Keratinocyte (primary cell): ENCODE data around the gene TNIP2. TPM values are rescaled to one million over a fixed set of nuclear protein-coding genes. Genes with fewer than 3 reads are reported as not detected.

ENCODE experiments used
- DNase-seq: peaks from one replicate; pipeline ENCODE4 v3.0.0-alpha.2; 2011; ENCODE audit warnings: low read depth, missing footprints, low spot score
- FAIRE-seq: peaks from 2 replicates; lab custom pipeline; 2011; peaks lifted over from hg19 to GRCh38; lab: Jason Lieb, UNC
- H2AFZ ChIP-seq: 2 replicates; pipeline ENCODE4 v1.6.0; 2012; ENCODE audit warnings: low read length, control low read depth, inconsistent platforms; ENCODE audit not compliant: control insufficient read depth
- H3K27ac ChIP-seq: 2 replicates; pipeline ENCODE4 v1.5.1; 2011; ENCODE audit warnings: low read length; ENCODE audit not compliant: control insufficient read depth, insufficient read depth
- H3K27me3 ChIP-seq: 3 replicates; pipeline ENCODE4 v1.6.0; 2011; ENCODE audit warnings: low read length; ENCODE audit not compliant: control insufficient read depth, insufficient read depth; ENCODE audit errors: extremely low read depth
- H3K36me3 ChIP-seq, 2 experiments: 2 replicates in 1 of 2; 3 replicates in 1 of 2; pipeline ENCODE4 v1.5.1; 2011; ENCODE audit warnings: low read length in 2 of 2, mild to moderate bottlenecking in 1 of 2; ENCODE audit not compliant: control insufficient read depth in 2 of 2, insufficient read depth in 2 of 2; ENCODE audit errors: extremely low read depth in 1 of 2
- H3K4me1 ChIP-seq: 3 replicates; pipeline ENCODE4 v1.5.1; 2011; ENCODE audit warnings: low read length; ENCODE audit not compliant: control insufficient read depth, insufficient read depth; ENCODE audit errors: extremely low read depth
- H3K4me2 ChIP-seq: 3 replicates; pipeline ENCODE4 v1.6.0; 2011; ENCODE audit warnings: low read depth, low read length; ENCODE audit not compliant: control insufficient read depth, insufficient read depth; ENCODE audit errors: extremely low read depth
- H3K4me3 ChIP-seq, 3 experiments: fragments of 200-600 bp in 1 of 3; sonication (generic) in 1 of 3; 2 replicates in 2 of 3; 3 replicates in 1 of 3; pipeline ENCODE4 v1.5.1; 2011 to 2016; ENCODE audit warnings: low read length in 3 of 3, mild to moderate bottlenecking in 3 of 3, control low read depth in 2 of 3, inconsistent platforms in 1 of 3, low read depth in 1 of 3, mixed read lengths in 1 of 3, mixed run types in 1 of 3, moderate library complexity in 1 of 3; ENCODE audit not compliant: control insufficient read depth in 2 of 3, insufficient read depth in 2 of 3; ENCODE audit errors: extremely low read depth in 1 of 3
- H3K79me2 ChIP-seq: 2 replicates; pipeline ENCODE4 v1.6.0; 2012; ENCODE audit warnings: low read length; ENCODE audit not compliant: control insufficient read depth, insufficient read depth
- H3K9ac ChIP-seq: 3 replicates; pipeline ENCODE4 v1.6.0; 2011; ENCODE audit warnings: low read length; ENCODE audit not compliant: control insufficient read depth, insufficient read depth; ENCODE audit errors: extremely low read depth
- H3K9me1 ChIP-seq: 3 replicates; pipeline ENCODE4 v1.6.0; 2011; ENCODE audit warnings: low read length; ENCODE audit not compliant: control insufficient read depth, insufficient read depth; ENCODE audit errors: extremely low read depth
- H3K9me3 ChIP-seq: 2 replicates; pipeline ENCODE4 v1.5.1; 2012; ENCODE audit warnings: low read depth, low read length; ENCODE audit not compliant: control insufficient read depth
- H4K20me1 ChIP-seq: 3 replicates; pipeline ENCODE4 v1.6.0; 2011; ENCODE audit warnings: low read length; ENCODE audit not compliant: control insufficient read depth, insufficient read depth; ENCODE audit errors: extremely low read depth
- CTCF ChIP-seq, 3 experiments: IDR thresholded peaks in 1 of 3; conservative IDR thresholded peaks in 1 of 3; optimal IDR thresholded peaks in 1 of 3; 2 replicates in 2 of 3; 3 replicates in 1 of 3; pipeline versions ENCODE3 to v1.5.1; 2011; ENCODE audit warnings: low read length in 3 of 3, mild to moderate bottlenecking in 3 of 3, moderate library complexity in 2 of 3, control low read depth in 1 of 3, inconsistent platforms in 1 of 3; ENCODE audit not compliant: insufficient read depth in 2 of 3; ENCODE audit errors: extremely low read depth in 1 of 3
- EZH2 ChIP-seq: IDR thresholded peaks from one replicate; pipeline ENCODE4 v1.6.1; 2012; ENCODE audit warnings: inconsistent platforms, mild to moderate bottlenecking, low read length, moderate library complexity
- dilution Hi-C: fragments of 300-500 bp; cut with MboI; formaldehyde crosslinking; loops from one replicate; pipeline ENCODE4 v1.7.0; 2020; ENCODE audit warnings: low sequenced_read_pairs; ENCODE audit not compliant: extremely low pct_ligation_motif_present
- polyA plus RNA-seq, 5 experiments: library from polyadenylated mRNA; depleted of rRNA in 3 of 5; stranded (reverse) in 3 of 5; stranded (forward) in 1 of 5; unstranded in 1 of 5; fragments of >200 nt; gene quantifications; 1 replicate in 1 of 5; 2 replicates in 3 of 5; 3 replicates in 1 of 5; pipeline versions ENCODE4 v1.2.1 to v1.2.3, GENCODE V29; 2011 to 2012; ENCODE audit warnings: missing spikeins in 2 of 5, low read depth in 1 of 5, low replicate concordance in 1 of 5

Gene TNIP2
- polyA plus RNA-seq, 1 donor (not counting 4 experiments of a cell fraction or from before 2014, with no cell fraction given) = 22.6 TPM

DNA sequence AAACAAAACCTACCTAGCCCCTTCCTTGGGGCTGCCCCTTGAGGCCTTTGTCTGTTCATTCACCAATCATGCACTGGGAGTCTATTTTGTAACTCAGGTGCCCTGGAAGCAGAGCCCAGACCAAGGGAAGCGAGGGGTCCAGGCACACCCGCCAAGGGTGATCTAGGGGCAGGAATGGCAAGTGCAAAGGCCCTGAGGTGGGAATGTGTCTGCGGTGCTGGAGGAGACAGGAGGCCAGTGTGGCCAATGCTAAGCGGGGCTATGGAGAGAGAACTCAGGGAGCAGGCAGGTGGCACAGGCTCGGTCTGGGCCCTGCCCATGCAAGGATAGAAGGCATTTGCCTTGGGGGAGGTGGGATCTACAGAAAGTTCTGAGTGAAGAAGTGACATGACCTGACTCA lies 33.2 kb upstream of the TNIP2 start:
- peaks cover 16% of the 10 kb centered on the region for H3K27me3 ChIP-seq
- H3K4me3 ChIP-seq = no peak overlapping the region
- DNase-seq (no peak), FAIRE-seq (no peak)
- H3K4me1 ChIP-seq = peaks cover 9% of the 10 kb centered on the region
- H3K4me2 ChIP-seq = no peak overlapping the region
- H3K9me1 ChIP-seq = no peaks in the 10 kb centered on the region
- H4K20me1 ChIP-seq = no peaks in the 10 kb centered on the region
- H3K9ac ChIP-seq = no peak overlapping the region
- dilution Hi-C loops = no loop called here
- no peak overlapping the region for H3K27ac ChIP-seq
- no peaks in the 10 kb centered on the region for H3K79me2 ChIP-seq
- H2AFZ ChIP-seq = no peak overlapping the region
- no peaks in the 10 kb centered on the region for H3K36me3 ChIP-seq
- no peaks in the 10 kb centered on the region for H3K9me3 ChIP-seq
- TF ChIP-seq EZH2 = no peak
- TF ChIP-seq CTCF (optimal IDR thresholded peaks at IDR 0.05 in 1 of 3, IDR thresholded peaks at IDR 0.05 in 1 of 3, conservative IDR thresholded peaks at IDR 0.05 in 1 of 3; ENCODE audit: extremely low read depth in 1 of 3, insufficient read depth in 2 of 3, low read length in 3 of 3) = no peak

DNA sequence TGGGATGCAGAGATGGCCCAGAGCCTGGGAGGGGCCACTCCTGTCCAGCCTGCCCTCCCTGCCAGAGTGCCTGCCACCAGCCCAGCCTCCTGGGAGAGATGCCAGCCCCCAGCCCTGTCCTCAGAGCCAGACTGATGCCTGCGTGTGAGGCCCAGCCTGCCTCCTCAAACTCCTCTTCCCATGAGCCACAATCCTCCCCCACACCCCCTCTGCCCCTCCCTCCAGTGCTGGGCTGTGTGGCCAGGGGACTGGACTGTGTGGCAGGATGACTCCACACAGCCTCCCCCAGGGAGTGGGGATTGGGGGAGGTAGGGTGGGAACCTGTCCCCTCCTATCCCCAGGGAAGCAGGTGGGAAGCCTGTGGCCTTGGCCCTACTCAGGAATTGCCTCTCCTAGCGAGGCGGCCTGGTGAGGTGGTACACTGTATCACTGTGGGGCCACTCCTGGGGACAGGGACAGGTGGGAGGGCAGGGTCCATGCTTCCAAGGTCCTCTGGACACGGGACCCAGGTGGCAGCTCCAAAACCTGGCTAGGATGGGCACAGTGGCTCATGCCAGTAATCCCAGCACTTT lies 32.5 kb upstream of the TNIP2 start:
- Histone ChIP-seq H3K9ac (no peak overlapping the region), H2AFZ (no peak overlapping the region), H3K4me2 (no peak overlapping the region), H3K27ac (no peak overlapping the region), H3K4me3 (no peak overlapping the region), H3K9me3 (no peaks in the 10 kb centered on the region), H3K9me1 (no peaks in the 10 kb centered on the region), H4K20me1 (no peaks in the 10 kb centered on the region), H3K4me1 (peaks cover 1% of the 10 kb centered on the region), H3K36me3 (no peaks in the 10 kb centered on the region), H3K27me3 (peaks cover 20% of the 10 kb centered on the region), H3K79me2 (no peaks in the 10 kb centered on the region)
- FAIRE-seq = no peak
- dilution Hi-C loops = no loop called here
- DNase-seq = no peak
- TF ChIP-seq CTCF (optimal IDR thresholded peaks at IDR 0.05 in 1 of 3, IDR thresholded peaks at IDR 0.05 in 1 of 3, conservative IDR thresholded peaks at IDR 0.05 in 1 of 3; ENCODE audit: extremely low read depth in 1 of 3, insufficient read depth in 2 of 3, low read length in 3 of 3) (no peak), EZH2 (no peak)
